Right renal pelvis (tissue), 4 donors: ENCODE measurements around the gene INMT. TPM values are rescaled to one million over a fixed set of nuclear protein-coding genes. Genes with fewer than 3 reads are reported as not detected.

Experiments
- DNase-seq, 4 donors: peaks; one replicate each; pipeline ENCODE4 v3.0.0-alpha.2; 2013; ENCODE audit warnings: low read depth in 4 of 4, low spot score in 3 of 4, missing footprints in 1 of 4
- polyA plus RNA-seq, 4 donors: library from polyadenylated mRNA; unstranded; fragments of 120-200 nt; gene quantifications; one replicate each; pipeline ENCODE4 v1.2.1, GENCODE V29; 2013; ENCODE audit not compliant: insufficient read length in 4 of 4

The INMT gene
- polyA plus RNA-seq, 4 donors: 0.93 to 2.8 (median 1.9) TPM

DNA sequence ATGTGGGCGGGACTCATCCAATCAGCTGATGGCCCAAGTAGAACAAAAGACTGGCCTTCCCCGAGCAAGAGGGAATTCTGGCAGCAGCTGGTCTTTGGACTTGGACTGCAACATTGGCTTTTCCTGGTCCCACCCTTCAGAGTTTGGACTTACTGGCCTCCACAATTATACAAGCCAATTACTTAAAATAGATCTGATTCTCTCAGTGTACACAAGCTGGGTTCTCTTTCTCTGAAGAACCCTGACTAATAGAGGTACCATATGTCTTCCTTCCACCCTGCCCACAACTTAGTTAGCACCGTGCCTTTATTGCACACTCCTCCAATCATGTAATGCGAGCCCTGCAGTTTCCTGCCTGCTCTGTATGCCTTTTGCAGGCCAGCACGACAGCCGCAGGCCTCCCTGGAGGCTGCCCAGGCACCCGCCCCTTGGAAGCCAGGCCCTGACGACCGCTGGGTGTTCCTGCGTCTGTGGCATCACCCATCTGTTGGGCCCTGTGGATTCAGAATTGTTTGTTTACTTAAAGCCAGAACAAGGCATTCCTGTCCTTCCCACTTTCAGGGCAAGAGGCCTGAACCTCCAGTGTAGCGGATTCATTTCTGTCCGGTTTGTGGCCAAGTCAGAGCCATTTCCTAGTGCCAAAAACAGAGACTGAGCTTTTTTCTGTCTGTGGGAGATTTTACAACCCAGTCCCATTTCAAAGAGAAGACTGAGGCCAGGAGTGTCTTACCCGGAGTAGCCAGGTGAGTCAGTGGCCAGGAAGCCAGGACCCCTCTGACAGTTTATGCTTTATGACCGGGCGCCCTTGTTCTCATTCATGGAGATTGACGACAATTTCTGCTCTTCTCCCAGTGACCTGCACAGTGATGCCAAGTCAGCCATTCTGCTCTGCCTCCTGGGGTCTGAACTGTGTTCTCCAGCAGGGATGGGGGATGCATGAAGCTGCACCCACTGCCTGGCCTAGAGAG lies 968 bp upstream of the INMT start:
- no peak for DNase-seq

DNA sequence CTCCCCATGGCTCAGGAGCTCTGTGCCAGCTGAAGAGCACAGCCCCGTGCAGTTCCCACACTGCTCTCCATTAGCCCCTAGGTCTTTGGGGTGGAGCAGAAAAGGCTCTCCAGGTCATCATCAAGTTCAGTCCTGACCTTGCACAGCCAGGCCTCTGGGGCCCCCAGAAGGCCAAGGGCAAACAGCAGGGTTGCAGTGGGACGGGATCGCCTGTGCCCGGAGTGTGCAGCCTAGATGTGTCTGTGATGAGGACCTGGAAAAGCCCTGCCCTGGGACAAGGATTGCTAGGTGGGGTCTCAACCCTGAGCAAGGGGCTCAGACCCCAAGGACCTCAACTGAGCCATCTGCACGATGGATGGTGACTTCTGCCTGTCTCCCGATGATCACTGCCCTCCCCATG lies 549 bp downstream of the INMT start:
- DNase-seq: no peak

DNA sequence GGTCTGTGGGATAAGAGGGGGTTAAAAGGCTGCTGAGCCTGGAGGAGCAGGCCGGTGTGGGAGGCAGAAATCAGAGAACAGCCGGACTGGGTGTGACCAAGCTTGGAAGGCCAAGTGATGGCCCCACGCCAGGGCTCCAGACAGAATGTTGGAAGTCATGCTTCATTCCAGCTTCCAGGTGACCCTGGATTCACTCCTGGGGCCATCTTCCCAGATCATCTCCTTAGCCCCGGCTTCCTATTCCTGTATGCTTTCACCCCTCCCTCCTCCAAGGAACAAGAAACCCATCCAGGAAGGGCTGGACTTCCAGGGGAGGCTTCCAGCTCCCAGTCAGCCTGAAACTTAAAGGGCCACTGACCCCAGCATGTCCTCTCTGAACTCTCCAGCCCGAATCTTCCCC lies 1.0 kb downstream of the INMT start:
- no peak for DNase-seq

DNA sequence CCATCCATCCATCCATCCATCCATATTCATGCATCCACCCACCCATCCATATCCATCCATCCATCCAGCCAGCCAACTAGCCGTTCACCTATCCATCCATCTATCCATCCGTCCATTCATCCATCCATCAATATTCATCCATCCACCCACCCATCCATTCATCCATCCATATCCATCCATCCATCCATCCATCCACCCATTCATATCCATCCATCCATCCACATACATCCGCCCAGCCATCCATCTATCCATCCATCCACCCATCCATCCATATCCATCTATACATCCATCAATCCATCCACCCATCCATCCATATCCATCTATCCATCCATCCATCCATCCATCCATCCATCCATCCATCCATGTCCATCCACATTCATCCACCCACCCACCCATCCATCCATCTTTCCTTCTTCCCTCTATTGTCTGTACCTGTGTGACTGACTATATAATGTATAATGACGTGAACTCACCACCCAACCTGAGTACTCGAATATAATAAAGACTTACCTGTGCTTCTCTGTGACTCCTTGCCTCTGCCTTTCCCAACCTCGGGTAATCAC lies 2.5 kb downstream of the INMT start:
- DNase-seq: no peak

DNA sequence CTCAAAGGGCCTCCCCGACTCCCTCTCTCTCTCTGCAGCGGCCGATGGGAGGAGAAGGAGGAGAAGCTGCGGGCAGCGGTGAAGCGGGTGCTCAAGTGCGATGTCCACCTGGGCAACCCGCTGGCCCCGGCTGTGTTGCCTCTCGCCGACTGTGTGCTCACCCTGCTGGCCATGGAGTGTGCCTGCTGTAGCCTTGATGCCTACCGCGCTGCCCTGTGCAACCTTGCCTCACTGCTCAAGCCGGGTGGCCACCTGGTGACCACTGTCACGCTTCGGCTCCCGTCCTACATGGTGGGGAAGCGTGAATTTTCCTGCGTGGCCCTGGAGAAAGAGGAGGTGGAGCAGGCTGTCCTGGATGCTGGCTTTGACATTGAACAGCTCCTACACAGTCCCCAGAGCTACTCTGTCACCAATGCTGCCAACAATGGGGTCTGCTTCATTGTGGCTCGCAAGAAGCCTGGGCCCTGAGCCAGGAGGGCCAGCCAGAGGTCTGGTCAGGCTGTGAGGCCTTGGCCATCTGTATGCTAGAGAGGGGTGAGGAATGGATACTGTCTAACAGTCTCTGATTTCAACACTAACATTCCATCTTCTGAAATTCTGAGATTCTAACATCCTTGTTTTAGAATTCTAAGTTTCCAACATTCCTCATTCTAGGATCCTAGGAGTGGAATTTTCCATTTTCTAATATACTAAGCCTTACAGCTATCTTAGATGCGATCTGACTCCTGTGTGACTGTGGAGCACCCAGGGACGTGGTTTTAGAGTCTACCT lies 3.6 kb downstream of the INMT start:
- DNase-seq: no peak

DNA sequence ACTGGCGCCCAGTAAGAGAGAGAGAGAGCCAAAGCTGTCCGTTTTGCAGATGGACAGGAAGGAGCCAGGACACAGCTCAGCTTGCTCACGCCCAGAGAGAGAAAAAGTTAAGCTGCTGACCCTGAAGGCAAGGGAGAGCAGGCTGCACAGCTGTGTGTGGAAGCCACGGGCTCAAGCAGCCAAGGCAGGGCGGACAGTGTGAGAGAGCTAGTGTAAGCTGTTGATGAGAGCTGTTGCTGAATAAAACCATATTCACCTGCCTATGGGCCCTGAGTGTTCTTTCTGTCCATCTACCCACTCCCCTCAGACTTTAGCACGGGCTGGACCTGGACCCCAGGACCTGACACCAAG lies 5.4 kb downstream of the INMT start:
- no peak for DNase-seq

DNA sequence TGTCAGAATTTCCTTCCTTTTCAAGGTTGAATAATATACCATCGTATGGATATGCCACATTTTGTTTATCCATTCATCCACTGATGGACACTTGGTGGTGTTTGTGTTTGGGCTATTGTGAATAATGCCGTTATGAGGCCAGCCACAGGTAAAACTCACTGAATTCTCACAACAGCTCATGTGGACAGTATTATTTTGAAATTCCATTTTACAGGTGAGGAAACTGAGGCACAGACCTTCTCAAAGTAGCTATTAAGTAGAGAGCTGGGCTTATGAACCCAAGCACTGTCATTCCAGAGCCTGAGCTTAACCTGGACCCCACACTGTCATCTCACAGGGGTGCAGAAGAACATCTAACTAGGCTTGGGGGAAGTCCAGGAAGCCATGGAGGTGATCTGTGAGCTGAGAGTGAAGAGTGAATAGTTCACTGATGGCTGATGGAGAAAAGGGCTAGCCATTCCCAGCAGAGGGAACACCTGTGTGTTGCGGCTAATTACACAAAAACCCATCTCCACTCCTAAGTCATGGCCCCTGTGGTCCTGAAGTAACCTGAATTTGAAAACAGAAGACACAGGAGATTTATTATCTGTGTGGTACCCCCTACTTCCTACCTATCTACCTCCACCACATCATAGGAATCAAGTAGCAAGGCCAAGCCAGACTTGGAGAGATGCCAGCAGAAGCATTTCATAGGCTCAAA lies 8.7 kb downstream of the INMT start:
- no peak for DNase-seq

DNA sequence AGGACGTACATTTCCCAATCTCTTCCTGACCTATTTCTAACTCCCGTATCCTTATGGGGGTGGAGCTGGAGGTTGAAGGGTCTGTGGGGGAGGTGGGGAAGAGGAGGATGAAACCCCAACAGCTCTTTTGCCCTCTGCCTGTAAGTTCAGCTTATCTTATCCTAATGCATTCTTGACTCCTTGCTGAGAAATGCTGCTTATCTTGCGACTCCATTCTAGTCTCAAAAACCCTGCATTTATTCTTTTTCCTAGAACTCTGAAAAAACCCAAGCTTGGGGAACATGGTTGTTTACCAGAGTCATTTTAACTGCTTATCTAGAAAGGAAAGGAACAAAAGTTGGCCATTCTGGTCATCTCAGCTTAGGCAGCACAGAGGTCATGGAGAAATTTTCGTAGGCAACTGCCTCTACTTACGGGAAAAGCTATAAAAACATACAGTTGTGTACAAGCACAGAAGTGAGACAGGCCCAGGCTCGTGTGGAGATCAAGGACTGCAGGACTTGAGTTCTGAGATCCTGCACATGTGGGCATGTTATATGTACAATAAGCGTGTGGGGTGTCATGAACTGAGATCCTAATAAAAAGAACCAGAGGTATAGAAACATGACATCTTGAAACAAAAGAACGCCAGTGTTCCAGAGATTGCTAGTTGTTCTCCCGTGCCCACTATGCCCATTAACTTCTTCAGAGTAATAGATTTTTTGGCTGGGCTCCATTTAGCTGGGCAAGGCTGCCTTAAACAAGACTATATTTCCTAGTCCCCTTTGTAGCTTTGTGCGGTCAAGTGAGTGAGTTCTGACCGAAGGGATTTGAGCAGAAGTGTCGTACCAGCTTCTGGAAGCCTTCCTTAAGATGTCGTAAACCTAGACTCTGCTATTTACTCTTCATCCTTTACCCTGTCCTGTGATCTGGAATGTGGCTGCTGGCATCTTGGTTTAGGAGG lies 9.6 kb downstream of the INMT start:
- no peak for DNase-seq

DNA sequence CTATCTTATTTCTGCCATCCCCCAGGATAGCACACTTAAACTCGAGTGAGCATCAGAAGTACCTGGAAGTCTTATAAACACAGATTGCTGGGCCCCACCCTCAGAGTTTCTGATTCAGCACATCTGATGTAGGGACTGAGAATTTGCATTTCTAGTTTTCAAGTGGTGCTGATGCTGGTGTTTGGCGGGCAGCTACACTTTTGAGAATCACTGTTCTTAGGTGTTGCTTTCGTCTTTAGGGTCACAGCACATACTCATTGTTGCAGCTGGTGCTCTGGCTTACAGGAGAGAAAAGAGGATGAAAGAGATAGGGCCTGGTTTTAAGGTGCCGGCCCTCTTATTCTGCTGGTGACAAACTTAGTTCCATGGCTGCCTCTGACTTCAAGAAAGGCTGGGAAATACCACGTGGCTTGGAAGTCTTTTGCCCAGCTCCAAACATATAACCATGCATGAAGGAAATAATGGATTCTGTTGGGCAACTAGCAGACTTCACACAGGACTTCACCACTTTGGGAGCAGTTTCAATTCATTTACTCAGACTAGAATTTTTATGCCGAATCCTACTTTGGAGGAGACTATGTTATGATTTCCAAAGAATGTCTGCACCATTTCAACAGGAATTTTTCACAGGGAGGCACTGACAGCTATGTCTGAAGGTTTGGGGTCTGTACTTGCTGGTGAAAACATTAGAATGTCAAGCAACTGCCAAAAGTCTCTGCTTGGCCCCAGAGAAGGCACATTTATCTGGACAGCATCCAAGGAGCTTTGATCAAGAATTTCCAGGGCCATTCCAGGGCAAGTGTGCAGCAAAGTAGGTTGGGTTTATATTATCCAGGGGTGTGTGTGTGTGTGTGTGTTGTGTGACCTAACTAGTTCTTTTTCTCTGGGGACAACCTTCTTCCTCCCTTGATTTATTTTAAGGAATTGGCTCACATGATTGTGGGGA lies 12.4 kb downstream of the INMT start:
- DNase-seq: no peak

DNA sequence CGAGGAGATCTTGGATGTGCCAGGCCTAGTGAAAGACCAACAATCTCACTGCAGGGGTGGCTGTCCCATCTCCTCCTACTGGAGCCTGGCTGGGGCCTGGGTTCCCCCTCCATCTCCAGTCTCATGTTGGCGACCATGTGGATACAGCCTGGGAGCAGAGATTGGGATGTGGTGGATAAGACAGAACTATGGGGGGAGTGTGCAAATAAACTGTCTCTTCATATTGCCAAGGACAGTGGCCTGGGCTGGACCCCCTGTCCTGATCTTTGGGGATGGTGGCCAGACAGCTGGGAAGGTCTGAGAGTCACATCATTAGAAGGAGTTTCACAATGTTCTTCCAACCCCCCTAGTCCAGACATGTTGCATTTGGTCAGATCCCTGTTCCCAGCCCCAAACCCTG lies 13.5 kb downstream of the INMT start:
- no peak for DNase-seq

DNA sequence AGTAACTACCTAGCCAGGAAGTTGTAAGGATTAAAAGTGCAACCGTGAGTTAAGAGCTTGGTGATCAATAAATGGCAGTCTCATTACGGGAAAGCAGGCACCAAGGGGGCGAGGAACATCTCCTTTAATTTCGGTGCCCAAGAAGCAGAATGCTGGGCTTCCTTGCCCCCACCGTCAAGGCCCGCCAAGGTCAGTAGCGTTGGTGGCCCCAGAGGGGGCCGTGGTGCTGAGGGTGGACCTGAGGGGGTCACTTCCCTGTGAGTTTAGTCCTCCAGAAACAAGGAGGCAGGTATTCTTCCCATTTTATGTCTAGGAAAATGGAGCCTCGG lies 18.9 kb downstream of the INMT start:
- no peak for DNase-seq

DNA sequence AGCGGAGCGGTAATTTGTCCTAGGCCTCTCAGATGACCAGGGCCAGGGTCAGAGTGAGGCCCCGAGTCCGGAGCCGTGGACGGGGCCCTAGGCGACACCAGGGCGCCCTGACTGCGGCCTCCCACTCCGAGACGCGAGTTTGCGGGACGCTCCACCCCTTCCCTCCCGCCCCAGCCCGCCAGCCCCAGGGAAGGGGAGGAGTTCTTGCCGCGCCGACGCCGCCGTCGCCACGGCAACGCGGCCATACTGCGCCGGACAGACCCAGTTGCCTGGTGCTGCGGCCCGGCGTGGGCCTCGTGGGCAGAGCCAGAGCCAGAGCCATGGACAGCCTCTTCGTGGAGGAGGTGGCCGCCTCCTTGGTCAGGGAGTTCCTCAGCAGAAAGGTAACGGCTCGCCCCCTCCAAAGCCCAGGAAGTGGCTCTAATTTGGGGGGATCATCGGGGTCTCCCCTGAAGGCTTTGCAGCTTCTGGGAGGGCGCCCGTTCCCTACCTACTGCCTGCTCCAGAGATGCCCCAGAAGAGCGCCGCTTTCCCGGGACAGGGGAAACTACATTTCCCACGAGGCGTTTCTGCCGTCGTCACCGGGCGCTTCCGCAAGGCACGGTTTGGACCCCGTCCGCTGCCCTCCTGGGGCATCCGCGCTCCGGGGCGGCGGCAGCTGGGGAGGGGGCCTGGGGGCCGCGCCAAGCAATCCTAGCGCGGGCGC lies 19.4 kb downstream of the INMT start, which contains the start of gene MINDY4:
TSS of gene MINDY4 (plus strand) at position 244 of the 706 bp plus-strand sequence. CDS start at position 321, 77 bp downstream.
- DNase-seq: peak; percentile 61 to 68 (median 66)

DNA sequence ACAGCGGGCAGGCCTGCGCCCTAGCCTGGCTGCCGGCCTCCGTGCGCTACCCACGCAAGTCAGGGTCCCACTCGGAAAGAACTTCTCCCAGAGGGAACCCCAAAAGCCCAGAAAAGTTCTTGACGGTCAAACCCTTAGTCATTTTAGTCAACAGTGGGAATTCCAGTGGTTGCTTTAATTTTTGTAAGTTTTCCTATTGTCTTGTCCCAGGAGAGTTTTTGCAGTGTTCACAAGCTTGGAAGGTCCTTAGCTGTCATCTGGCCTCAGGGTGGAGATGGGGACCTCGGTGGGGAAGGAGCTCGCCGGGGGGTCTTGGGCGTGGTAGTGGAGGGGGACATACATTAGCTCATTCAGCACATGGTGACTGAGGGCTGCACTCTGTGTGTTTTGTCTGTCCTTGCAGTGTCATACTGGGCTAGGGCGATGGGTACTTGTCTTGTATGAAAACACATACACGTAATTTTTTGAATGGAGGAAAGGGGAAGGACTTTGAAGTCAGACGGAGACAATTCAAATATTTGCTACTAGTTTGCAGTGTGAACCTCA lies 20.0 kb downstream of the INMT start:
- DNase-seq: no peak

DNA sequence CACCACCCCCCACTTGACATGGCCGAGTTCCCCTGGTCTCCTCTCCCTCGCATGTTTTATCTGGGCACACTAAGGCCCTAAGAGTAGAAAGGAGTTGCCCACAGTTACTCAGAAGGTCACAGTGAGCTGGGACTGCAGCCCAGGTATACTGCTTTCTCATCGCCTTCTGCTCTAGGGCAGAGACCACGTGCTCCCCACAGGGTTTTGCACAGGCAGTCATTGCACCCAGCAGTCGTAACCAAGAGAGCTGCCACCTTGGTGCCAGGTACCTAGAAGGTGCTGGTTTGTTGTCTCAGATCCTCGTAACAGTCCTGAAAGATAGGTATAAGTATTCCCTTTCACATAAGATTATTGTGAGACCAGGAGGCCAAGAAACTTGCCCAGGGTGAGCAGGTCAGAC lies 21.0 kb downstream of the INMT start:
- no peak for DNase-seq

DNA sequence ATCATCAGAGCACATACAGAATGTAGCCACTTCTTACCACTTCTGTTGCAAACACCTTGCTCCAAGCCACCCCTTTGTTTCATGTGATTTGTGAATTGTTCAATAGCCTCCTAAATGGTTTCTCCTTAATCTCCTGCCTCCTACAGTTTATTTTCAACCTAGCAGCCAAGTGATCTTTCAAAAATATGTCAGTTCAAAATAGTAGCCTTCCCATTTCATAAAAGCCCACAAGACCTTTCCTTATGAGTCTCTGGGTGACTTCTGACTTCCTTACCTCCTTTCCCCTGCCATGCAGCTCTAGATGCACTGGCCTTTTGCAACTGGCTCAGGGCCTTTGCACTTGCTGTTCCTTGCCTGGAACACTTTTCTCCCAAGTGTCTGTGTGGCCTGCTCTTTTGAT lies 24.1 kb downstream of the INMT start:
- no peak for DNase-seq

DNA sequence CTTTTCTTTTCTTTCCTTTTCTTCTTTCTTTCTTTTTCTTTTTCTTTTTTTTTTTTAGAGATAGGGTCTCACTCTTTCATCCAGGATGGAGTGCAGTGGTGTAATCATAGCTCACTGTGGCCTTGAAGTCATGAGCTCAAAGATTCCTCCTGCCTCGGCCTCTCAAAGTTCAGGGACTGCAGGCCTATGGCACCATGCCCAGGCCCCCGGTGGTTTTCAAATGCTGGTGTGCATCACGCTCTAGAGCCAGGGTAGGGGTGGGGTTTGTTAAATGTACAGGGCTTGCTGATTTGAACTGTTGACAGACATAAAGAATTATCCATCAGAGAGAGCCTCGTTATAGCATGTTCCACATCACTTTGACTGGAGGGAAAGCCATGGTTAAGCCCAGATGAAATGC lies 25.0 kb downstream of the INMT start:
- DNase-seq: no peak

DNA sequence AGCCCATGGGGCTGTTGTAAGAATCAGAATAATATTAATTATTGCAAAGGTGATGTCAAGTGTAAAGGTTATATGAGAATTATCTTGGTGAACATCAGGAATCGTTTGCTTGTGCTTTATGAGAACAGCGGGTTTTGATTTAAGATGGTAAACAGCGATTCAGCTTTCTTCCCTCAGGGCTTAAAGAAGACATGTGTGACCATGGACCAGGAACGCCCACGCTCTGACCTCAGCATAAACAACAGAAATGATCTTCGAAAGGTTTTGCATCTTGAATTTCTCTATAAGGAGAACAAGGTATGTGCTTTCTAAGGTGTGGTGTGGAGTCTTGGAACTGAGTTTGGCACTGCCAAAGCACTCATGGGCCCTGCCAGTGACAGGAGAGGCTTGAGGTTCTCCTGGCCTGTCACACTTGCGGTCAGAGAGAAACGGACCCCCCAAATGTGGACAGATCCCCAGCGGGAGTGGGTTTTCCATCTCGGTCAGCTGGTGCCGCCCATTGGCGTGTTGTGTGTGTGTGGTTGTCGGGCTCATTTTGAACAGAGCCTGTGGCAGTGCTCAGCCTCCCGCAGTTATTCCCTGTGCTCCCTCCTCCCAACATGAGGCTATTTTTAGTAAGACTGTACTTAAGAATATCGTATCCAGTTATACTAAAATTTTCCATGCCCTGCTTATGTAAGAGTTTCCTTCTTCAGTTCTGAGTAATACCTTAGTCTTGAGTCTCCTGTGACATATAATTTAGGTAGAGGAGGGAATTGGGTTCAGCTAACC lies 26.5 kb downstream of the INMT start:
- no peak for DNase-seq
